Osteoblast (primary cell): ENCODE measurements around the gene EXOC3. TPM values are rescaled to one million over a fixed set of nuclear protein-coding genes. Genes with fewer than 3 reads are reported as not detected.
"Not testable (repeated sequence)": the region's sequence is repeated elsewhere in the genome, so short reads cannot be mapped to it uniquely, and the experiment has no call there.

Experiments
- DNase-seq: peaks from one replicate; pipeline ENCODE4 v3.0.0; 2011; ENCODE audit warnings: low spot score, mixed read lengths; ENCODE audit not compliant: insufficient read length; ENCODE audit errors: missing footprints
- H2AFZ ChIP-seq: 2 replicates; pipeline ENCODE4 v1.6.0; 2011; ENCODE audit warnings: mild to moderate bottlenecking, low read length
- H3K27ac ChIP-seq: 2 replicates; pipeline ENCODE4 v1.5.1; 2011; ENCODE audit warnings: mild to moderate bottlenecking, low read depth, low read length, moderate library complexity
- H3K27me3 ChIP-seq: 2 replicates; pipeline ENCODE4 v1.6.0; 2012; ENCODE audit warnings: mild to moderate bottlenecking, control low read depth, inconsistent platforms, low read length, moderate library complexity; ENCODE audit not compliant: insufficient read depth
- H3K36me3 ChIP-seq: 2 replicates; pipeline ENCODE4 v1.5.1; 2011; ENCODE audit warnings: mild to moderate bottlenecking, low read length, control low read depth, moderate library complexity; ENCODE audit not compliant: insufficient read depth
- H3K4me1 ChIP-seq: 2 replicates; pipeline ENCODE4 v1.5.1; 2011; ENCODE audit warnings: mild to moderate bottlenecking, low read length, control low read depth, moderate library complexity; ENCODE audit not compliant: insufficient read depth
- H3K4me2 ChIP-seq: 2 replicates; pipeline ENCODE4 v1.6.0; 2011; ENCODE audit warnings: mild to moderate bottlenecking, low read length; ENCODE audit not compliant: insufficient read depth
- H3K4me3 ChIP-seq: fragments of 200-600 bp; sonication (generic); 3 replicates; pipeline ENCODE4 v1.5.1; 2012; ENCODE audit warnings: mild to moderate bottlenecking, low read length, inconsistent platforms; ENCODE audit not compliant: insufficient read depth
- H3K79me2 ChIP-seq: 2 replicates; pipeline ENCODE4 v1.6.0; 2012; ENCODE audit warnings: mild to moderate bottlenecking, low read length, control low read depth, inconsistent platforms; ENCODE audit not compliant: insufficient read depth
- H3K9me3 ChIP-seq: 2 replicates; pipeline ENCODE4 v1.5.1; 2011; ENCODE audit warnings: low read depth, low read length, control low read depth
- H4K20me1 ChIP-seq: 2 replicates; pipeline ENCODE4 v1.6.0; 2012; ENCODE audit warnings: mild to moderate bottlenecking, low read length, control low read depth; ENCODE audit not compliant: insufficient read depth
- total RNA-seq: library from RNA; depleted of rRNA; stranded (reverse); fragments of >200 nt; gene quantifications from 2 replicates; pipeline ENCODE4 v1.2.3, GENCODE V29; 2012
- TF ChIP-seq, protein P1 (sequence below): IDR thresholded peaks from 2 replicates; pipeline ENCODE4 v1.5.1; 2011; ENCODE audit warnings: mild to moderate bottlenecking, low read depth, low read length, moderate library complexity; ENCODE audit errors: extremely low read depth

EXOC3 gene
- total RNA-seq, 1 donor, result 49.2 TPM

DNA sequence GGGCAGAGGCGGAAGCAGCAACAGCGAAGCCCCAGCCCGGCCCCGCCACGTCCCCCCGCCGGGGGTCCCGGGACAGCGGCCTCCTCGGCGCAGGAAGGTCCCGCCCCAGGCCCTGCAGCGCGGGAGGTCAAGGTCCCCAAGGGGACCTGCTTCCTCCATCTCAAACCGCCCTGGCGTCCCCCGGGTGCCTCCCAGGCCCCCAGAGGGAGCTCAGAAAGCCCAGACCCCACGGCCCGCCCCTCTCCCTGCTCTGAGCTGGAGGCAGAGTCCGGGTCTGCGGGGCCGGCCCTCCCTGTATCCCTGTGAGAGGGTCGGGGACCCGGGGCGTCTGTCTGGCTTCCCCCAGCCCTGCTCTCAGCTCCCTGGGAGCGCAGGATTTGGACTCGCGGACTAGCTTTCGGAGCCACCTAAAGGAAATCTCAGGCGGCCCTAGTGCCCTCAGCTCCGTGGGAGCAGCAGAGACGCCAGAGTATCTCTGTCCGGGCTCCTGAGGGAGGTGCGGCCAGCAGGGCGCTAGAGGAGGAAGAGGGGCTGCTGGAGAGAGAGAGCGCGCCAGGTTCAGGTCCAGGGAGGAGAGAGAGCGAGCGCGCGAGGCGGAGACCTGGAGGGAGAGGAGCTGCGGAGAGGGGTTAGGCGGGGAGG lies 30.7 kb downstream of the EXOC3 start:
- DNase-seq, result peak; percentile 95
- TF ChIP-seq, protein P1, sequence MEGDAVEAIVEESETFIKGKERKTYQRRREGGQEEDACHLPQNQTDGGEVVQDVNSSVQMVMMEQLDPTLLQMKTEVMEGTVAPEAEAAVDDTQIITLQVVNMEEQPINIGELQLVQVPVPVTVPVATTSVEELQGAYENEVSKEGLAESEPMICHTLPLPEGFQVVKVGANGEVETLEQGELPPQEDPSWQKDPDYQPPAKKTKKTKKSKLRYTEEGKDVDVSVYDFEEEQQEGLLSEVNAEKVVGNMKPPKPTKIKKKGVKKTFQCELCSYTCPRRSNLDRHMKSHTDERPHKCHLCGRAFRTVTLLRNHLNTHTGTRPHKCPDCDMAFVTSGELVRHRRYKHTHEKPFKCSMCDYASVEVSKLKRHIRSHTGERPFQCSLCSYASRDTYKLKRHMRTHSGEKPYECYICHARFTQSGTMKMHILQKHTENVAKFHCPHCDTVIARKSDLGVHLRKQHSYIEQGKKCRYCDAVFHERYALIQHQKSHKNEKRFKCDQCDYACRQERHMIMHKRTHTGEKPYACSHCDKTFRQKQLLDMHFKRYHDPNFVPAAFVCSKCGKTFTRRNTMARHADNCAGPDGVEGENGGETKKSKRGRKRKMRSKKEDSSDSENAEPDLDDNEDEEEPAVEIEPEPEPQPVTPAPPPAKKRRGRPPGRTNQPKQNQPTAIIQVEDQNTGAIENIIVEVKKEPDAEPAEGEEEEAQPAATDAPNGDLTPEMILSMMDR, result no peak
- peaks cover 12% of the 10 kb centered on the region for H3K4me1 ChIP-seq
- peaks cover 20% of the 10 kb centered on the region for H3K79me2 ChIP-seq
- H4K20me1 ChIP-seq, result peaks cover 30% of the 10 kb centered on the region
- H3K36me3 ChIP-seq, result peaks cover 17% of the 10 kb centered on the region
- peak overlapping the region; percentile 85 for H3K4me2 ChIP-seq
- peak overlapping the region; percentile 78 for H3K4me3 ChIP-seq
- no peaks in the 10 kb centered on the region for H3K9me3 ChIP-seq
- H3K27ac ChIP-seq, result peak overlapping the region; percentile 28
- no peak overlapping the region for H2AFZ ChIP-seq
- peaks cover 28% of the 10 kb centered on the region for H3K27me3 ChIP-seq

DNA sequence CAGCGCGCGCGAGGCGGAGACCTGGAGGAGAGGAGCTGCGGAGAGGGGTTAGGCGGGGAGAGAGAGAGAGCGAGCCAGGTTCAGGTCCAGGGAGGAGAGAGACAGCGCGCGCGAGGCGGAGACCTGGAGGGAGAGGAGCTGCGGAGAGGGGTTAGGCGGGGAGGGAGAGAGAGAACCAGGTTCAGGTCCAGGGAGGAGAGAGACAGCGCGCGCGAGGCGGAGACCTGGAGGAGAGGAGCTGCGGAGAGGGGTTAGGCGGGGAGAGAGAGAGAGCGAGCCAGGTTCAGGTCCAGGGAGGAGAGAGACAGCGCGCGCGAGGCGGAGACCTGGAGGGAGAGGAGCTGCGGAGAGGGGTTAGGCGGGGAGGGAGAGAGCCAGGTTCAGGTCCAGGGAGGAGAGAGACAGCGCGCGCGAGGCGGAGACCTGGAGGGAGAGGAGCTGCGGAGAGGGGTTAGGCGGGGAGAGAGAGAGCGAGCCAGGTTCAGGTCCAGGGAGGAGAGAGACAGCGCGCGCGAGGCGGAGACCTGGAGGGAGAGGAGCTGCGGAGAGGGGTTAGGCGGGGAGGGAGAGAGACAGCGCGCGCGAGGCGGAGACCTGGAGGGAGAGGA lies 31.4 kb downstream of the EXOC3 start:
- H3K4me1 ChIP-seq, result peaks cover 12% of the 10 kb centered on the region
- peaks cover 30% of the 10 kb centered on the region for H4K20me1 ChIP-seq
- peaks cover 29% of the 10 kb centered on the region for H3K27me3 ChIP-seq
- H3K79me2 ChIP-seq, result peaks cover 20% of the 10 kb centered on the region
- peak overlapping the region; percentile 85 for H3K4me2 ChIP-seq
- H3K27ac ChIP-seq, DNase-seq, H2AFZ ChIP-seq, H3K9me3 ChIP-seq: not testable (repeated sequence)
- peak overlapping the region; percentile 78 for H3K4me3 ChIP-seq
- peaks cover 16% of the 10 kb centered on the region for H3K36me3 ChIP-seq

DNA sequence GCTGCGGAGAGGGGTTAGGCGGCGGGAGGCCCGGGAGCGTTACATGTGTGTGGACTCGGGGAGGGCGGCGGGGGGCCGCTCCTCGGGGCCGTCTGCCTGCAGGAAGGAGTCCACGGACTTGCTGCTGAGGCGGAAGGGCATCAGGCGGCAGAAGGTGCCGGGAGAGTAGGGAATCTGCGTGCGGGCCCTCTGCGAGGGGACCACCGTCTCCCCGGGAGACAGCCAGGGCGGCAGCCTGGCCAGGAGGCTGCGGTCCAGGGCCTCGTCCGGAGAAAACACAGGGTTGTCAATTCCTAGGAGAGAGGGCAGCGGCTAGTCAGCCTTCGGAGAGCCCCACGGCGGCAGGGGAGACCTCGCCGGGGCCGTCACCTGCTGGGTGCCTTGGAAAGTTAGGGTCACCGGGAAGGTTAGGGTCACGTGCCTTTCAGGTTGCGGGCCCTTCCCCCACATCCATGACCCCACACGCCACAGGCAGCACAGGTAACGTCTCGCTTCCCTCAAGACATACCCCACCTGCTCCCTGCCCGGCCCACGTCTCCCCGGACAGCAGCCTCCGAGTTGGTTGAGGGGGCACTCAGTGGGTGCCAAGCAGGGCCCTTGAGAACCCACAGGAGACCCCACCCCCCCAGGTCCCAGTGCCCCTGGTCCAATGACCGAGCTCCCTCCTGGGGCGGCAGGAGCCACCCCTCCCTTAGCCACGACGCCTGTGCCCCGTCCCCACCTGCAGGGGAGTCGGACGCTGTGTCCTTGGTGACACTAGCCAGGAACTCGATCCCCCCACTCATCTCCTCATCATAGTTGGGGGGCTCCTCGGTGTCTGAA lies 32.1 kb downstream of the EXOC3 start:
- H2AFZ ChIP-seq, result no peak overlapping the region
- H3K79me2 ChIP-seq, result peaks cover 20% of the 10 kb centered on the region
- peaks cover 9% of the 10 kb centered on the region for H3K36me3 ChIP-seq
- TF ChIP-seq, protein P1, result no peak
- H3K4me1 ChIP-seq, result peaks cover 12% of the 10 kb centered on the region
- peak overlapping the region; percentile 56 for H3K4me2 ChIP-seq
- H3K27me3 ChIP-seq, result peaks cover 31% of the 10 kb centered on the region
- H3K27ac ChIP-seq, result no peak overlapping the region
- peaks cover 33% of the 10 kb centered on the region for H4K20me1 ChIP-seq
- peak overlapping the region; percentile 62 for H3K4me3 ChIP-seq
- peak; percentile 96 for DNase-seq
- H3K9me3 ChIP-seq, result no peaks in the 10 kb centered on the region

DNA sequence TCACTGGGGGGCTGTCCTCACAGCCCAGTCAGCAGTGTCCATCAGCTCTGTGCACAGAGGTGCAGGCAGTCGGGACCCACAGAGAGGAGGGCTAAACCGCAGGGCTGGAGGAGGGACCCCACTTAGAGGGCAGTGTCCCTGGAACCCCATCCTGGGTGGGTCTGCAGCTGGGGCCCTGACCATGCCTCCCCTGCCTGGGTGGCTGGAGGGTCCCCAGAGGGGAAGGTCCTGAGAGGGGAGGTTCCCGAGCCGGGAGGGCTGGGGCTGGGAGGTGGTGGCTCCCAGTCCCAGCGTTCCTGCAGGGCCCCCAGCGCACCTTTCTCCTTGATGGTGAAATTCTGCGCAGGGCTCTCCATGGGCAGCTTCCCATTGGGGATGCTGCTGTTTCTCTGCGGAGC lies 32.7 kb downstream of the EXOC3 start:
- Histone ChIP-seq H3K27ac (no peak overlapping the region), H2AFZ (no peak overlapping the region), H3K27me3 (peaks cover 36% of the 10 kb centered on the region), H3K4me1 (peaks cover 12% of the 10 kb centered on the region), H3K4me3 (no peak overlapping the region), H3K36me3 (peaks cover 5% of the 10 kb centered on the region), H3K4me2 (peak overlapping the region; percentile 56), H3K79me2 (peaks cover 20% of the 10 kb centered on the region), H3K9me3 (no peaks in the 10 kb centered on the region), H4K20me1 (peaks cover 33% of the 10 kb centered on the region)
- TF ChIP-seq, protein P1, result no peak
- DNase-seq, result peak; percentile 63
